Stimulated activated CD8-positive, alpha-beta memory T cell treated with anti-CD3 and anti-CD28 coated beads, Interleukin-7, amount 100 ng/mL, for 1 hour (primary cell): ENCODE results near the gene PRR4.

Experiments used
- DNase-seq, 2 donors: peaks; one replicate each; pipeline ENCODE4 v3.0.0-alpha.2; 2020; ENCODE audit warnings: low read depth in 2 of 2

PRR4 gene

GRCh38 chr12:10849425-10849878, at the start of gene PRR4:
PRR4 (minus strand) TSS chr12:10849475; CDS start chr12:10849437, 38 bp downstream.
- no peak for DNase-seq

- no peak for DNase-seq
These were observed 47.6 kb upstream of the PRR4 start for GRCh38 chr12:10896854-10897253.

DNA sequence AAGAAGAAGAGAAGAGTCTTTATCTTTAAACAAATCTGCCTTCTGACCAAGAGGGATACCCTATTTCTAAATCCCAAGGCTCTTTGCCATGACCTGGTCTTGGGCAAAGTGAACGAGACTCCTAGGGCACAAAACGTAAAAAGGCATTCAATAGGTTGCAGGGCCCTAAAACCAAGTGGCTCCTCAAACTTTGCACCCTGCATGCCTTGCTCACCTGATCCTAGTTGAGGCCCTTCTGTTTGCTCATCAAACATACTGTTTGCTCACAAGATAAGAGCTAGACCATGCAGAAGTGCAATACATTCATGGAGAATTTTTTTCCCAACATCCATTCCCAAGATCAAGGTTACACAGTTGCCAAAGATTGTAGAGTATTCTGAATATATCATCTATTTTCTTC, 42.7 kb upstream of the PRR4 start:
- DNase-seq, result no peak

DNA sequence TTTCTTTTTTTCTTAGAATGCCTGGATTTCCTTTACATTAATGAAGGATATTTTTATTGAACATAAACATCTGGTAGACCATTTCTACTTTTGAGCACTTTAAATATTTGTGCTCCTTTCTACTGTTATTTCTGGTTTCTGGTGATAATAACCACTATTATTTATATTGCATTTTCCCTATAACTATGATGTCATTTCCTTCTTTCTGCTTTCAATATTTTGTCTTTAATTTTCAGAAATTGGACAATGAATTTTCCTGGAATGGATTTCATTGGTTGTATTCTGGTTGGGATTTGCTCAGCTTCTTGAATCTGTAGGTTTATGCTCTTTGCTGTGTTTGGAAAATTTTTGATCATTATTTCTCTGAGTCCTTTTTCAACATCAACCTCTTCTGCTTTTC, 40.0 kb upstream of the PRR4 start:
- no peak for DNase-seq

- no peak for DNase-seq
These were observed 34.9 kb upstream of the PRR4 start, which contains the start of gene PRH1 for GRCh38 chr12:10884086-10884725. PRH1 (minus strand) TSS chr12:10884255; CDS start chr12:10884217, 38 bp downstream.

DNA sequence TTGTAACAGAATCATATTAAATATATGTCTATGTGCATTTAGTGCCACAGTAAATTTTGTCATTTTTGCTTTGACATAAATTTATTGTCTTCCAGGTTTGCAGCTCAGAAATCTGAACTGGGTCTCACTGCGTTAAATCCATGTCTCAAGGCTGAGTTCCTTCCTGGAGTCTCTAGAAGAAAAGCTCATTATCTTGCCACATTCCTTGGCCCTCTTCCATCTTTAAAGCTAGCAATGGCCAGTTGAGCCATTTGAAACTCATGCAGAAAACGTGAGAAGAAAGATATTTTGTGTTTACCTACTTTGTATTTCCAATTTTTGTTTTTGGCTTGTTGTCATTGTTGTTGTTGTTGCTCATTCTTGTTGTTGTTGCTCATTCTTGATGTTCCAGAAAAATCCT, 24.1 kb upstream of the PRR4 start:
- DNase-seq, result no peak

- no peak for DNase-seq
These were observed 18.1 kb upstream of the PRR4 start for GRCh38 chr12:10867381-10867780.

GRCh38 chr12:10863512-10864218, 14.4 kb upstream of the PRR4 start:
- DNase-seq, result no peak

- no peak for DNase-seq
These were observed 12.1 kb upstream of the PRR4 start for GRCh38 chr12:10861366-10861765.

DNA sequence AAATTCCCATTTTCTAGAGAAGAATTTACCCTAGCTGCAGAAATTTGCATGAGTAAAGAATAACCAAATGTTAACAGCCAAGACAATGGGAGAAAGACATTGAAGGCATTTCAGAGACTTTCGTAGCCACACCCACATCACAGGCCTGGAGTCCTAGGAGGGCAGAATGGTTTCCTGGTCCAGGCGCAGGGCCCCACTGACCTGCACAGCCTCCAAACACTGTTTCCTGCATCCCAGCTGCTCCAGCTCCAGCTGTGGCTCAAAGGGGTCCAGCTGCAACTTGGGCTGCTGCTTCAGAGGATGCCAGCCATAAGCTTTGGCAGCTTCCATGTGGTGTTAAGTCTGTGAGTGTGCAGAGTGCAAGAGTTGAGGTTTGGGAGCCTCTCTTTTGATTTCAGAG, 6.5 kb upstream of the PRR4 start:
- no peak for DNase-seq

GRCh38 chr12:10853776-10854175, 4.5 kb upstream of the PRR4 start:
- DNase-seq, result no peak

- no peak for DNase-seq
These were observed 2.1 kb upstream of the PRR4 start for GRCh38 chr12:10851243-10851858.

DNA sequence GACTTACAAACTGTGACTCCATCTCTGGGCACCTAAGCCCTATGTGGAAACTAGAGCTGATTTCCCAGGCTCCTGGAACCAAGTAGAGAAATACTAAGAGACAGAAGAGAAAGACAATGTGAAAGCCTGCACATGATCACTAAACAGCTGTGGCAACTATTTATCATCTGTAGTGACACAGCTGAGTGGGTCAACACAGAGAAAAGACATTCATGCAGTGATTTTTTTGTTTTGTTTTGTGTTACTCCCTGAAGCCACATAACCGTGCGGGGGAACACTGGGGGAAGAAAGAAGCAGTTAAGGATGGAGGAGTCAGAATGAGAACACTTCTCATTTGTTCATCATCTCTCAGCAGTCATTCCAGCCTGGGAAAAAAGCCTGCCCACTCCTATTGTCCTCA, 1.5 kb downstream of the PRR4 start:
- DNase-seq, result no peak

DNA sequence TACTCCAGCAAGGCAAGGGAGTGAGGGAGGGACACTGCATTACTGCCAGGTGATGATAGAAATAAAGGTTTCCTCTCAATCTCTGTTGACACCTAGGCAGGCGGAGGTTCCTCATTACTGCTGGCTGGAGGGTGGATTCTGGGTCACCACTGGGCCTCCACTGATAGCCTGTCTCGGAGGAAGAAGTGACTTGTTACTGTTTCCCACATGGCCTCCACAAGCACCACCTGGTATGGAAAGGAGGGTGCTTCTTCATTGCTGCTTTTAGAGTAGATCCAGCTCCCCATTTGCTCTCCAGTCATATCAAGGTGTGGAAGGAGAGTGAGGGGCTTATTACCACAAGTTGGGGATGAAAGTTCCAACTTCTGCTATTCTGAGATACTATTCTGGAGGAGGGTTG, 6.4 kb downstream of the PRR4 start:
- DNase-seq, result no peak

DNA sequence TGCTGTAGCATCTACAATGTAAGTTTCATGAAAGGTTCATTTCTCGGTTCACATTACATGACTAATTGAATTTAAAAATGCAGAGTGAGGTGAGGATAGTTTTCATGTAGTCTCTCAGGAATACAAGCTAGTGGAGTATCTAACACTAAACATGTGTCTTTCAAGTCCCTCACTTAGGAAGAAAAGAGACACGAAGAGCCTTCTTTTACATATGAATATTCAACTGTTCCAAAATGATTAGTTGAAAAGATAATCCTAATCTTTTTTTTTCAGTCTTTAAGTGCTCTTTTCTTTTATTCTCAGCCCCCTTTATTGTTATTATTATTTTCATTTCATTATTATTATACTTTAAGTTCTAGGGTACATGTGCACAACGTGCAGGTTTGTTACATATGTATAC, 10.8 kb downstream of the PRR4 start:
- DNase-seq, result no peak

DNA sequence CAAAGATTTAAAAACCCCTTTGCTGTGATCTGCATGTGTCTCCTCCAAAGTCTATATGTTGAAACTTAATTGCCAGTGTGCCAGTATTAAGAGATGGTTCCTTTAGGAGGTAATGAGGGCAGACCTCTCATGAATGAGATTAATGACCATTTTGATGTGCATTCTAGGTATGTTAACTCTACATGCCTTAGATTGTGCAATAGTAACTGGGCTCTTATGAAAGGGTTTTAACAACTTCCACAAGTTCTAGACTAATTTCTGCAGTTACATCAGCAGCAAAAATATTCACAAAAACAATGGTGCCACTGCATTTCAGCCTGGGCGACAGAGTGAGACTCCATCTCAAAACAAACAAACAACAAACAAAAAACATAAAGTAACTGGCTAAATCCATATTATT, 19.3 kb downstream of the PRR4 start:
- DNase-seq, result no peak

DNA sequence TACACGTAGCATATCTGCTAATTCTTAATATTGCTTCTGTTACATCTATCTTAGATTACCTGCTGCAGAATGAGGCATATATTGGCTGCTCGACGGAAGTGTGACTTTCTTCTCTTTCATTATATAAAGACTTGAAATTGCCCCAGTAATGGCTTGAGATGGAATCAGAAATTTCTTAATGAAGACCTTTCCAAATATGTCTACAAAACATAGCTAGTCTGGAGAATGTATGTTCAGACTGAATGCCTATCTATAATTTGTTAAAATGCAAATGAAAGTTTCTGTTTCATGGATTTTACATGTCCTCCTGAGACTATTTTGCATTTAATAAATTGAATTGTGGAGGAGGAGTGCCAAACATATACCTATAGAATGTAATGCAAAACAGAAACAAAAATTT, 23.0 kb downstream of the PRR4 start, which contains the start of gene TAS2R10:
TAS2R10 (minus strand) TSS at position 101 of the 400 bp plus-strand sequence; CDS start at position 12, 89 bp downstream.
- DNase-seq, result no peak

- no peak for DNase-seq
These were observed 24.3 kb downstream of the PRR4 start for GRCh38 chr12:10824957-10825356.

GRCh38 chr12:10811883-10812536, 37.3 kb downstream of the PRR4 start:
- no peak for DNase-seq

DNA sequence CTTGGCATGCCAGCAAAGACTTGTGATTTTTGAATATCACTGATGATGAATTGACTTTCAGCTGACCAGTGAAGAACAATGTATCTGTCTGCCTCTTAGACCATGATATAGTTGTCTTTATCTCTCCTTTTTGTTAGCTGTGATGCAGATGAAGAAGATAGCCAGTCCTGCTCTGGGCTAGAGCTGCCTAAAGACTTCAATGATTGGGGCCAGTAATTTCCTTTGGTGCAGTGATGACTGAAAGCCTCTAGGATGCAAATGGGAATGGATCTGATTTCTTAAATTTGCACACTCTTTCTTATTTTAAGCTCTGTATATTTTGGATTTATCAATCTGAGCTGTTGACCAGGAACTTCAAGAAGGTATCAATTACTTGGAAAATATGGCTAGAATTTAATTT, 39.2 kb downstream of the PRR4 start, which contains the start of gene TAS2R9:
TAS2R9 (minus strand) TSS at position 101 of the 400 bp plus-strand sequence; CDS start at position 8, 93 bp downstream.
- no peak for DNase-seq

- no peak for DNase-seq
These were observed 42.1 kb downstream of the PRR4 start, which contains the start of gene TAS2R8 for GRCh38 chr12:10807186-10807585. TAS2R8 (minus strand) TSS chr12:10807286; CDS start chr12:10806980, 306 bp downstream.

GRCh38 chr12:10802587-10802986, 46.7 kb downstream of the PRR4 start, which contains the start of gene TAS2R7:
TAS2R7 (minus strand) TSS chr12:10802627; CDS start chr12:10802570, 57 bp downstream.
- no peak for DNase-seq
